Mesenchymal stem cell (in vitro differentiated cells and primary cell): ENCODE results near the gene DGKZ.

Experiments used
- DNase-seq: peaks from one replicate; pipeline ENCODE4 v3.0.0-alpha.2; 2013
- H2AFZ ChIP-seq: one replicate; pipeline ENCODE4 v1.6.1; 2013; ENCODE audit warnings: low read depth, mild to moderate bottlenecking, control low read depth, inconsistent platforms, low read length, moderate library complexity
- H2AK5ac ChIP-seq: 2 replicates; pipeline ENCODE4 v1.6.1; 2013; ENCODE audit warnings: low read length, moderate library complexity, mild to moderate bottlenecking, inconsistent platforms; ENCODE audit not compliant: severe bottlenecking
- H2BK120ac ChIP-seq: one replicate; pipeline ENCODE4 v1.6.1; 2013; ENCODE audit warnings: low read depth, mild to moderate bottlenecking, inconsistent platforms, low read length, moderate library complexity
- H2BK12ac ChIP-seq, 2 experiments: one replicate each; pipeline ENCODE4 v1.6.1; 2013; ENCODE audit warnings: inconsistent platforms in 2 of 2, low read length in 2 of 2, mild to moderate bottlenecking in 2 of 2, moderate library complexity in 2 of 2, control low read depth in 1 of 2
- H2BK15ac ChIP-seq: one replicate; pipeline ENCODE4 v1.6.1; 2013; ENCODE audit warnings: mild to moderate bottlenecking, low read depth, inconsistent platforms; ENCODE audit not compliant: poor library complexity, severe bottlenecking
- H2BK5ac ChIP-seq: 2 replicates; pipeline ENCODE4 v1.6.1; 2013; ENCODE audit warnings: low read depth, mild to moderate bottlenecking, low read length, control low read depth, inconsistent platforms; ENCODE audit not compliant: poor library complexity, severe bottlenecking
- H3K14ac ChIP-seq, 2 experiments: one replicate each; pipeline ENCODE4 v1.6.1; 2013; ENCODE audit warnings: inconsistent platforms in 2 of 2, low read length in 2 of 2, control low read depth in 1 of 2, mild to moderate bottlenecking in 1 of 2, moderate library complexity in 1 of 2
- H3K18ac ChIP-seq, 2 experiments: one replicate each; pipeline ENCODE4 v1.6.1; 2013; ENCODE audit warnings: inconsistent platforms in 2 of 2, low read length in 2 of 2, control low read depth in 1 of 2, low read depth in 1 of 2, mild to moderate bottlenecking in 1 of 2
- H3K23ac ChIP-seq, 2 experiments: one replicate each; pipeline ENCODE4 v1.6.1; 2013; ENCODE audit warnings: inconsistent platforms in 2 of 2, low read length in 2 of 2, mild to moderate bottlenecking in 2 of 2, moderate library complexity in 2 of 2, control low read depth in 1 of 2
- H3K27ac ChIP-seq: 2 replicates; pipeline ENCODE4 v1.5.1; 2013; ENCODE audit warnings: mild to moderate bottlenecking, moderate library complexity, low read length, control low read depth, inconsistent platforms; ENCODE audit not compliant: poor library complexity, severe bottlenecking
- H3K27me3 ChIP-seq, 2 experiments: 2 replicates each; pipeline versions ENCODE4 v1.6.1 to v1.7.0; 2013; ENCODE audit warnings: low read length in 2 of 2, mild to moderate bottlenecking in 2 of 2, moderate library complexity in 2 of 2, control low read depth in 1 of 2, inconsistent platforms in 1 of 2; ENCODE audit not compliant: control insufficient read depth in 1 of 2, insufficient read depth in 1 of 2
- H3K36me3 ChIP-seq, 2 experiments: 2 replicates each; pipeline versions ENCODE4 v1.6.1 to v1.7.0; 2013; ENCODE audit warnings: low read length in 2 of 2, control low read depth in 1 of 2, inconsistent platforms in 1 of 2, low read depth in 1 of 2, mild to moderate bottlenecking in 1 of 2; ENCODE audit not compliant: insufficient read depth in 2 of 2, control insufficient read depth in 1 of 2
- H3K4ac ChIP-seq, 2 experiments: one replicate each; pipeline ENCODE4 v1.6.1; 2013; ENCODE audit warnings: inconsistent platforms in 2 of 2, low read length in 2 of 2, mild to moderate bottlenecking in 2 of 2, moderate library complexity in 2 of 2, control low read depth in 1 of 2, low read depth in 1 of 2
- H3K4me1 ChIP-seq: 2 replicates; pipeline ENCODE4 v1.6.1; 2013; ENCODE audit warnings: low read depth, low read length, control low read depth; ENCODE audit not compliant: control insufficient read depth, insufficient read depth
- H3K4me2 ChIP-seq: 2 replicates; pipeline ENCODE4 v1.6.1; 2013; ENCODE audit warnings: low read length, mild to moderate bottlenecking, inconsistent platforms; ENCODE audit not compliant: poor library complexity, severe bottlenecking
- H3K4me3 ChIP-seq, 2 experiments: 2 replicates each; pipeline versions ENCODE4 v1.5.1 to v1.7.0; 2013; ENCODE audit warnings: low read length in 2 of 2, mild to moderate bottlenecking in 2 of 2, control low read depth in 1 of 2, low read depth in 1 of 2; ENCODE audit not compliant: insufficient read depth in 1 of 2
- H3K79me1 ChIP-seq: replicated peaks from 2 replicates; pipeline ENCODE4 v1.6.1; 2013; ENCODE audit warnings: mild to moderate bottlenecking, control low read depth, low read length, inconsistent platforms; ENCODE audit not compliant: poor library complexity, severe bottlenecking
- H3K9ac ChIP-seq: 2 replicates; pipeline ENCODE4 v1.7.0; 2013; ENCODE audit warnings: mild to moderate bottlenecking, low read length, moderate library complexity
- H3K9me3 ChIP-seq: 2 replicates; pipeline ENCODE4 v1.7.0; 2013; ENCODE audit warnings: mild to moderate bottlenecking, low read length; ENCODE audit not compliant: control insufficient read depth
- H4K8ac ChIP-seq: one replicate; pipeline ENCODE4 v1.6.1; 2013; ENCODE audit warnings: inconsistent platforms, mild to moderate bottlenecking, low read length, moderate library complexity
- H4K91ac ChIP-seq: one replicate; pipeline ENCODE4 v1.6.1; 2013; ENCODE audit warnings: mild to moderate bottlenecking, low read length, inconsistent platforms
- WGBS: methylation state at CpG from one replicate; pipeline ENCODE4 v1.1.7; 2013; ENCODE audit warnings: mixed read lengths; 5-methylcytosine and 5-hydroxymethylcytosine counted together

DGKZ gene

GRCh38 chr11:46351606-46352005 lies 4.3 kb downstream of the DGKZ start:
- Histone ChIP-seq H2AK5ac (no peak overlapping the region), H2BK15ac (no peak overlapping the region), H3K27me3 (no peaks in the 10 kb centered on the region), H3K4me2 (no peak overlapping the region), H4K8ac (no peak overlapping the region), H3K79me1 (peaks cover 42% of the 10 kb centered on the region), H3K27ac (no peak overlapping the region), H2AFZ (no peak overlapping the region), H3K18ac (no peak overlapping the region), H3K36me3 (peaks cover 0 to 27% of the 10 kb centered on the region in 2 experiments), H3K4ac (no peak overlapping the region), H3K23ac (no peak overlapping the region), H3K9me3 (no peaks in the 10 kb centered on the region), H3K14ac (peak overlapping the region in 1 of 2 experiments; percentile 21), H3K9ac (no peak overlapping the region), H3K4me3 (no peak overlapping the region), H4K91ac (no peak overlapping the region), H2BK5ac (no peak overlapping the region), H2BK120ac (no peak overlapping the region), H3K4me1 (peaks cover 45% of the 10 kb centered on the region), H2BK12ac (no peak overlapping the region)
- no peak for DNase-seq
- 76% methylated on average over 4 of the region's 5 CpGs for WGBS

- Histone ChIP-seq H2AK5ac (peak overlapping the region; percentile 78), H4K8ac (peak overlapping the region; percentile 8), H3K36me3 (peaks cover 0 to 27% of the 10 kb centered on the region in 2 experiments), H3K4me2 (no peak overlapping the region), H2AFZ (no peak overlapping the region), H3K18ac (peak overlapping the region in 1 of 2 experiments; percentile 18), H2BK15ac (no peak overlapping the region), H2BK5ac (no peak overlapping the region), H2BK120ac (no peak overlapping the region), H4K91ac (no peak overlapping the region), H3K23ac (peak overlapping the region in 1 of 2 experiments; percentile 40), H3K4ac (no peak overlapping the region), H3K9ac (no peak overlapping the region), H3K4me1 (peaks cover 47% of the 10 kb centered on the region), H3K4me3 (no peak overlapping the region), H3K79me1 (peaks cover 42% of the 10 kb centered on the region), H3K9me3 (no peaks in the 10 kb centered on the region), H3K14ac (peak overlapping the region in 1 of 2 experiments; percentile 21), H3K27ac (no peak overlapping the region), H2BK12ac (peak overlapping the region in 1 of 2 experiments; percentile 51), H3K27me3 (no peaks in the 10 kb centered on the region)
- peak; percentile 51 for DNase-seq
- 63% methylated on average over 33 of the region's 33 CpGs for WGBS
Observed at GRCh38 chr11:46352063-46352841, 5.0 kb downstream of the DGKZ start.

- H3K79me1 ChIP-seq = peaks cover 36% of the 10 kb centered on the region
- no peaks in the 10 kb centered on the region for H3K27me3 ChIP-seq
- 66% methylated on average over 8 of the region's 9 CpGs for WGBS
- H3K4me2 ChIP-seq = no peak overlapping the region
- H3K4me1 ChIP-seq = peaks cover 44% of the 10 kb centered on the region
- no peak overlapping the region for H4K8ac ChIP-seq
- no peak overlapping the region for H3K4me3 ChIP-seq
- H3K4ac ChIP-seq = no peak overlapping the region
- H3K23ac ChIP-seq = no peak overlapping the region
- no peak overlapping the region for H2AK5ac ChIP-seq
- no peak overlapping the region for H3K18ac ChIP-seq
- H2BK120ac ChIP-seq = no peak overlapping the region
- H2BK15ac ChIP-seq = no peak overlapping the region
- H2BK5ac ChIP-seq = no peak overlapping the region
- DNase-seq = no peak
- no peak overlapping the region for H3K9ac ChIP-seq
- no peaks in the 10 kb centered on the region for H3K9me3 ChIP-seq
- peak overlapping the region; percentile 14 for H4K91ac ChIP-seq
- H3K27ac ChIP-seq = no peak overlapping the region
- no peak overlapping the region for H2BK12ac ChIP-seq
- peaks cover 0 to 27% of the 10 kb centered on the region in 2 experiments for H3K36me3 ChIP-seq
- peak overlapping the region in 1 of 2 experiments; percentile 10 for H3K14ac ChIP-seq
- no peak overlapping the region for H2AFZ ChIP-seq
Observed at GRCh38 chr11:46353698-46354097, 6.4 kb downstream of the DGKZ start.

GRCh38 chr11:46356924-46357482 lies 9.7 kb downstream of the DGKZ start:
- H3K14ac ChIP-seq = no peak overlapping the region
- no peak overlapping the region for H2BK120ac ChIP-seq
- peak overlapping the region; percentile 39 for H4K8ac ChIP-seq
- H3K79me1 ChIP-seq = peaks cover 25% of the 10 kb centered on the region
- H3K4me1 ChIP-seq = peaks cover 44% of the 10 kb centered on the region
- H2AFZ ChIP-seq = no peak overlapping the region
- 81% methylated on average over 6 of the region's 7 CpGs for WGBS
- no peak overlapping the region for H2BK15ac ChIP-seq
- H3K18ac ChIP-seq = peak overlapping the region; percentile 14 to 58
- H3K4me3 ChIP-seq = no peak overlapping the region
- H3K9ac ChIP-seq = no peak overlapping the region
- H2BK12ac ChIP-seq = peak overlapping the region; percentile 17 to 28
- H3K23ac ChIP-seq = no peak overlapping the region
- no peaks in the 10 kb centered on the region for H3K27me3 ChIP-seq
- H3K27ac ChIP-seq = peak overlapping the region; percentile 74
- peaks cover 0 to 20% of the 10 kb centered on the region in 2 experiments for H3K36me3 ChIP-seq
- H4K91ac ChIP-seq = no peak overlapping the region
- H2BK5ac ChIP-seq = no peak overlapping the region
- no peak overlapping the region for H3K4ac ChIP-seq
- DNase-seq = peak; percentile 84
- peak overlapping the region; percentile 48 for H2AK5ac ChIP-seq
- H3K4me2 ChIP-seq = no peak overlapping the region
- no peaks in the 10 kb centered on the region for H3K9me3 ChIP-seq
